SU-DHL-6 (cell line): ENCODE results near the gene POLE.

Source experiments
- EZH2phosphoT487 ChIP-seq: fragments of 200-600 bp; sonication (generic), shearing (Covaris generic); conservative IDR thresholded peaks from 2 replicates; pipeline ENCODE4 v1.6.1; 2018; ENCODE audit warnings: mild to moderate bottlenecking, antibody characterized with exemption, low read length, moderate library complexity, mixed read lengths
- TF ChIP-seq, protein P1 (sequence below): fragments of 200-600 bp; sonication (generic); IDR thresholded peaks from one replicate; pipeline ENCODE4 v1.5.1; 2017; ENCODE audit warnings: antibody characterized with exemption, mild to moderate bottlenecking, low read length, moderate library complexity; ENCODE audit not compliant: insufficient read depth, poor library complexity, severe bottlenecking

DNA sequence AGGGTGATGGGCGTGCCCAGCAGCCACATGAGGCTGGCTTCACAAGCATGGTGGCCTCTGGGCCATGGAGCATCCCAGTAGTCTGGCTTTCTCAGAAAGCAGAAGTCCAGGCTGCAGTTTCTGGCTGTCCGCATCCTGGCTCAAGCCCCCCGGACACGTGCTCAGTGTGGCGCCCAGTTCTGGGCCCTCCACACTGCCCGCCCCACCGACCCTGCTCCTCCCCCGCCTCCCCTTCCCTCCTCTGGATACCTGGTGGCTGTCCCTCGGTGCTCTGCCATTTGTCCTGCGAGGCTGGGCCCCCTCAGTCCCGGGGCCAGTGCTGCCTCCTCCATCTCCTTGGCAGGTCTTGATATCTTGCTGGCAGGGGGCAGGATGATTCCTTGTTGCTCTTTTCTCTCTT lies 108.3 kb downstream of the POLE start:
- TF ChIP-seq, protein P1, sequence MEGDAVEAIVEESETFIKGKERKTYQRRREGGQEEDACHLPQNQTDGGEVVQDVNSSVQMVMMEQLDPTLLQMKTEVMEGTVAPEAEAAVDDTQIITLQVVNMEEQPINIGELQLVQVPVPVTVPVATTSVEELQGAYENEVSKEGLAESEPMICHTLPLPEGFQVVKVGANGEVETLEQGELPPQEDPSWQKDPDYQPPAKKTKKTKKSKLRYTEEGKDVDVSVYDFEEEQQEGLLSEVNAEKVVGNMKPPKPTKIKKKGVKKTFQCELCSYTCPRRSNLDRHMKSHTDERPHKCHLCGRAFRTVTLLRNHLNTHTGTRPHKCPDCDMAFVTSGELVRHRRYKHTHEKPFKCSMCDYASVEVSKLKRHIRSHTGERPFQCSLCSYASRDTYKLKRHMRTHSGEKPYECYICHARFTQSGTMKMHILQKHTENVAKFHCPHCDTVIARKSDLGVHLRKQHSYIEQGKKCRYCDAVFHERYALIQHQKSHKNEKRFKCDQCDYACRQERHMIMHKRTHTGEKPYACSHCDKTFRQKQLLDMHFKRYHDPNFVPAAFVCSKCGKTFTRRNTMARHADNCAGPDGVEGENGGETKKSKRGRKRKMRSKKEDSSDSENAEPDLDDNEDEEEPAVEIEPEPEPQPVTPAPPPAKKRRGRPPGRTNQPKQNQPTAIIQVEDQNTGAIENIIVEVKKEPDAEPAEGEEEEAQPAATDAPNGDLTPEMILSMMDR: no peak
- TF ChIP-seq EZH2phosphoT487: no peak
